ENCODE results near the gene KIFC3.
"Not testable (repeated sequence)": the region's sequence is repeated elsewhere in the genome, so short reads cannot be mapped to it uniquely, and the experiment has no call there.

The KIFC3 gene

GRCh38 chr16:57755061-57755684 is 47.1 kb downstream of the KIFC3 start:
- DNase-seq (ENCODE audit: low read depth in 1 of 2, low spot score in 1 of 2) = no peak

DNA sequence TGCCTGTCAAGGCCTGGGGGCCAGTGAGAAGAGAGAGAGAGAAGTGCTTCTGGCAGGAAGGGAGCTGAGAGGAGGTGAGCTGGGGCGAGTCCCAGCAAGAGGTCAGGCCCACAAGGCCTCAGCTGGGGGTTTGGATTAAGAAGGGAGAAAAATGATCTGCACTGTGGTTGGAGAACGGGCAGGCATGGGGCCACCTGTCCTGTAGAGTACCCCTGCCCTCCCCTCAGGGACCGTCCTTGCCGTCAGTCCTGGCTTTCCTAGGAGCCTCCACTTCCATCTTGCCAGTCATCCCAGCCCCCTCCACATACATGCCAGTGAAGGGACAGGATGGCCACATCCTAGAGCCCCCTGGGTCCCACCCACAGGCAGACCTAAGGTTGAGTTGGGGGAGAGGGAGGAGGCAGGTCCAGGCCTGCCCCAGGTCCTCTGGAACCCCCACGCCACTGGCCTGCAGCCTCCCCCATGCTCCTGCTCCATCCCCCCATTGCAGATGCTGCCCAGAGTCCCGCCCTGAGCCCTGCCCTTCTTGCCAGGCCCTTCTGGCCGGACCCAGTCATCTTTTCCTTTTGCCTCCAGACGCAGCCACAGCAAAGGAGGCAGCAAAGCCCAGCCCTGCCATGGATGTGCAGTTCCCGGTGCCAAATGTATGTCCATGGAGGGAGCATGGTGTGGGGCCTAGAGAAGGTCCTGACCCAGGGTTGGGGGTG is 47.8 kb downstream of the KIFC3 start:
- no peak for DNase-seq (ENCODE audit: low read depth in 1 of 2, low spot score in 1 of 2)

- no peak for DNase-seq (ENCODE audit: low read depth in 1 of 2, low spot score in 1 of 2)
Measured at GRCh38 chr16:57753448-57754353, 48.6 kb downstream of the KIFC3 start.

GRCh38 chr16:57752581-57753447 is 49.5 kb downstream of the KIFC3 start:
- no peak for DNase-seq (ENCODE audit: low read depth in 1 of 2, low spot score in 1 of 2)

- DNase-seq (ENCODE audit: low read depth in 1 of 2, low spot score in 1 of 2) = no peak
Measured at GRCh38 chr16:57752203-57752580, 50.1 kb downstream of the KIFC3 start.

GRCh38 chr16:57751539-57752202 is 50.6 kb downstream of the KIFC3 start:
- no peak for DNase-seq (ENCODE audit: low read depth in 1 of 2, low spot score in 1 of 2)

DNA sequence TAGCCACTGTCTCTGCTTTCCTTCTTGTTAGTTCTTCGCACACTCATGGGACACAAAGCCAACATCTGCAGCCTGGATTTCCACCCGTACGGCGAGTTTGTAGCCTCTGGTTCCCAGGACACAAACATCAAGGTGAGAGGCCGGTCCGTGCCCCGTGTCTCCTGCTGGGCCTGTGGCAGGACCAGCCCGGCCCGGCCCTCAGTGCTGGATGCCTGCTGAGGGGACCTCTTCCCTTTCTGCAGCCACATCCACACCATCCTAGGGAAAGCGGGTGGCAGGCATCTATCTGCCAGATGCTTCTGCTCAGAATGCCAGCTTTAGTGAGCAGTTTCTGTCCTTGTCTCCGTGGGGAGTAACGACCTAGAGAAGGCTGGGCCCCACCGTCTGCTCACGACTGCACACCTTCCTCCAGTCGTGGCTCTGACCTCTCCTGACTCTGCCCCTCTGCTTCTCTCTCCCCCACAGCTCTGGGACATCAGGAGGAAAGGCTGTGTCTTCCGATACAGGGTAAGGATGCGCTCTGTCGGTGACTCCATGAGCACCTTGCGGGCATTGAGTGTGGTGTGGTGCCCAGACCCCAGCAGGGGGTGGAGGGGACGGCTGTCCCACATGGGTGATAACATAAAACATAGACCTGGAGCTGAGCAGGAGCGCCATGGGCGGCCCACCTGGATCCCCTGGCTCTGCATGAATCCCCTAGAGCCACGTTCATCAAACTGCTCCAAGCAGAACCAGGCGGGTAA is 51.3 kb downstream of the KIFC3 start:
- DNase-seq (ENCODE audit: low read depth in 1 of 2, low spot score in 1 of 2) = no peak

DNA sequence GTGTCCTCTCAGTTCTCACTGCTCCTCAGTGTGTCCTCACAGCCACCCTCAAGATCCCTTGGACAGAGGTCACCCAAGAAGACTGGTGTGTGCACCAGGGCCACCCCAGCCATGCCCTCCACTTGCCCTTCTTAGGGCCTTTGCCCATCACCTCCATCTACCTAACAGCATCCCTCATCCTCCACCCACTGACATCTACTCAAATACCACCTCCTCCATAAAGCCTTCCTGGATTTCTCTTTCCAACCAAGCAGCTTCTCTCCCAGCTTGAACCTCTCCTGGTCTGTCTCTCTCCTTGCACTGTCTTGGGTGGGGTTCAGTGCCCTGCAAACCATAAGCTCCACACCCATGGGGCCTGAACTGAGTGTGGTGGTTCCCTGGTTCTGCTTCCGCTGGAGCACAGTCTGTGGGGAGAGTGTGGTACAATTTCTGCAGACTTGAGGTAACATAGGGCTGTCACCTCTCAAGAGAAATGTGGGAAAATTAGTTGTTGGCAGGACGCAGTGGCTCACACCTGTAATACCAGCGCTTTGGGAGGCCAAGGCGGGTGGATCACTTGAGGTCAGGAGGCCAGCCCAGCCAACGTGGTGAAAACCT is 52.3 kb downstream of the KIFC3 start:
- no peak for DNase-seq (ENCODE audit: low read depth in 1 of 2, low spot score in 1 of 2)

DNA sequence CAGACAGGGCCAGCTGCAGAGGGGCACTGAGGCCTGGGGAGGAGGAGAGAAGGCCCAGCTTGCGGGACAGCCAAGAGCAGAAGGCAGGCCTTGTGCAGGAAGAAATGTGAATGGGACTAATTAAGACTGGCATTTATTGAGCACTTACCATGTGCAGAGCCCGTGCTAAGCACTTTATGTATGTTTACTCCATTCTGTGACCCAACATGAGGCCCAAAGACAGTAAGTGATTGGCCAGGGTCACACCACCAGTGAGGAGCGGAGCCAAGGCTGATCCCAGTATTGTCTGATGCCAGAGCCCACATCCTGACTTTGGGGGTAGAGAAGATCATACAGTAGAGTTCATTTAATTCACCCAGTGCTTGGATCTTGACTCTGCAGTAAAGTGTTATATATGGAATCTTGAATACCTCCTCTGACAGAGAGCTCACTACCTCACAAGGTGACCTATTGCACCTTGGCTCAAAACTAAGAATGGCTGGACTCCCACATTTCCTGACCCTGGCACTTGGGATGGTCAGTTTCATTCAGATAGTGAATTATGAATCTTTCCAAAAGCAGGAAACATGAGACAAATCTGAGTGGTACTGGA is 53.1 kb downstream of the KIFC3 start:
- DNase-seq (ENCODE audit: low read depth in 1 of 2, low spot score in 1 of 2) = no peak

GRCh38 chr16:57748596-57748995 is 53.7 kb downstream of the KIFC3 start:
- no peak for DNase-seq (ENCODE audit: low read depth in 1 of 2, low spot score in 1 of 2)

DNA sequence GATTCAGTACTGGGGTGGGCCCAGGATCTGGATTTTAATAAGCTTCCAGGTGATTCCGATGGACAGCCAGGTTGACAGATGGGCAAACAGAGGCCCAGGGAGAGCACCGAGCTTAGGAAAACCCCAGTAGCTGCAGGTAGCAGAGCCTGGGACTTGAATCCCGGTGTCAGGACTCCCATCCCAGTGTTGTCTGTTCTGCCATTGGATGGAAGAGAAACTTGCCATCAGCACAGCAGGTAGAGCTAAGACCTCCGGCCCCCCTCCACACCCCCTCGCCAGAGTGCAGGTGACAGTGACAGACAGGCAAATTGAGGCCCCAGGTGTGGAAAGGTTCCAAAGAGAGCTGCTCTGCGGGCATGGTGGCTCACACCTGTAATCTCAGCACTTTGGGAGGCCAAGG is 54.3 kb downstream of the KIFC3 start:
- DNase-seq (ENCODE audit: low read depth in 1 of 2, low spot score in 1 of 2) = no peak

DNA sequence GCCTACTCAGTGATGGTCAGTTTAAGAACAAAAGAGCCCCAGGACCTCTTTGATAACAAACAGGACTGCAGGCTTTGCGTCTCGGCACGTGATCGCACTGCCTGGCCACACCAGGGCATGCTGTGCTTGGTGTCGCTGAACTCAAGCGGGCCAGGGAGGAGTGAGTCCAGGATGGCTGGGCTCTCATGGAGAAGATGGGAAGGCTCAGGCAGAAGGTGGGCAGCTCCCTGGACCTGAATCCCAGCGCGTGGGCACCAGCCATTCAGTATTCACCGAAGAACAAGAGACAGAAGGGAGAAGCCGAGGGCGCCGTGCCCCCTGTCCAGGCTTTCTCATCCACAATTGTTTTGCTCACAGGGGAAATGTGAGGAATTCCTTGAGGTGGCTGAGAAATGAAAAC is 54.8 kb downstream of the KIFC3 start:
- no peak for DNase-seq (ENCODE audit: low read depth in 1 of 2, low spot score in 1 of 2)

GRCh38 chr16:57747091-57747490 is 55.2 kb downstream of the KIFC3 start:
- DNase-seq (ENCODE audit: low read depth in 1 of 2, low spot score in 1 of 2) = no peak

- DNase-seq (ENCODE audit: low read depth in 1 of 2, low spot score in 1 of 2) = not testable (repeated sequence)
Measured at GRCh38 chr16:57746316-57746715, 56.0 kb downstream of the KIFC3 start.

GRCh38 chr16:57745768-57746167 is 56.5 kb downstream of the KIFC3 start:
- no peak for DNase-seq (ENCODE audit: low read depth in 1 of 2, low spot score in 1 of 2)

GRCh38 chr16:57744642-57744903 is 57.7 kb downstream of the KIFC3 start:
- no peak for DNase-seq (ENCODE audit: low read depth in 1 of 2, low spot score in 1 of 2)

- DNase-seq (ENCODE audit: low read depth in 1 of 2, low spot score in 1 of 2) = no peak
Measured at GRCh38 chr16:57743886-57744641, 58.2 kb downstream of the KIFC3 start.

DNA sequence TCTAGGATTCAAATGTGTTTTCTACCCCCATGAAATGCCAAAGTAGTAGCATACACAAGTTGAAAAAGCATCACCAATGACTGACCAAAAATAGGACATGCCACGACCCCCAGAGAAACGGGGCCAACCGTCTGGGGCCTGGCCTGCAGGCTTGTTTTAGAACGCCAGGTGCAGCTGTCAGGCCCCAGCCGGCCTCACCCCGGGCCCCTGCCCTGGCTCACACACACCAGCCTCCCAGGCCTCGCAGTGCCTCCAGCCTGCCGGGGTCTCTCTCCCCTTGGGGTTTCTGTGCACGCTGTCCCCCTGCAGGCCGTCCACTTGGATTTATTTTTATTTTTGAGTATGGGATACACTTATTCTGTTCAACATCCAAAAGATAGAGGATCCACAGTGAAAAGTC is 58.8 kb downstream of the KIFC3 start:
- no peak for DNase-seq (ENCODE audit: low read depth in 1 of 2, low spot score in 1 of 2)

- DNase-seq (ENCODE audit: low read depth in 1 of 2, low spot score in 1 of 2) = no peak
Measured at GRCh38 chr16:57742543-57742942, 59.7 kb downstream of the KIFC3 start.

All from activated T-helper 1 cell treated with anti-CD3 and anti-CD28 coated beads, Interleukin-2, amount 50 U/mL, for 16 hours (primary cell).